ENCODE data around the gene RSBN1L.

Gene RSBN1L

GRCh38 chr7:77687747-77688144, 8.5 kb upstream of the RSBN1L start:
- FAIRE-seq (no peak), DNase-seq (ENCODE audit: insufficient read length, low spot score) (no peak)
- TF ChIP-seq CTCF (IDR thresholded peaks at IDR 0.05; ENCODE audit: insufficient read depth, missing control alignments): no peak

DNA sequence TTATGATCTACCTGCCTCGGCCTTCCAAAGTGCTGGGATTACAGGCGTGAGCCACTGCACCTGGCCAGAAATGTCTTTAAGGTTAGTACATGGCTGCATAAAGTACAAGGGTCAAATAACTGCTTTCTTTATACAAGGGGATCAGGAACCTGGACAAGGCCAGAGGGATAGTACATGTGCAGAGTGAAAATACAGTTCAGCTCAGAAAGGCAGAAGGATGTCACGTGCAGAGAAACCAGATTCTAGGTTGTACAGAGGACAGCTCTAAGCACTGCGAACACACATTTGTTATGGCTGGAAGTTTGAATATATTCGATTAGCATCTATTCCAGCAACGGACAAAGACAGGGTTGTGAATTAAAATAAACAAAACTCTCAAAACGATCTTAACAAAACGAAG, 6.0 kb upstream of the RSBN1L start:
- no peak for DNase-seq (ENCODE audit: insufficient read length, low spot score)
- FAIRE-seq: no peak
- TF ChIP-seq CTCF (IDR thresholded peaks at IDR 0.05; ENCODE audit: insufficient read depth, missing control alignments): no peak

DNA sequence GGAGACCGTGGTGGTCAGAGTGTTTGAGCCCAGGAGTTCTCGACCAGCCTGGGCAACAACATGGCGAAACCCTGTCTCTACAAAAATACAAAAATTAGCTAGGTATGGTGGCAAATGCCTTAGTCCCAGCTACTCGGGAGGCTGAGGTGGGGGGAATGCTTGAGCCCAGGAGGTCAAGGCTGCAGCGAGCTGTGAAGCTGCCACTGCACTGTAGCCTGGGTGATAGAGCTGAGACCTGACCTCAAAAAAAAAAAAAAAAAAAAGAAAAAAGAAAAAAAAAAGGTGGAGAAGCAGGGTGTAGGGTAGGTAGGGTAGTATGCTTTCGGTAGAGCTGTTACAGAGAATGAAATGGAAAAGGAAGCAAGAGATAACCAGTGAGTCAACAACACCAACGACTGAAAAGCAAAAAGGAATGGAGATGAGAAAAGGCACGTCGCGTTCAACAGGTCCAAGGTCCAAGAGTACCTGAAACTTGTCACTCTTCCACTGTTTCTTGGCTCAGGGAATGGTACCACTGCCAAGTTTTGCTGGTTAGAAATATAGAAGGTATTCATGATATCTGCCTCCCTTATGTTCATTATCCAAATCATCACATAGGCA, 4.3 kb upstream of the RSBN1L start:
- TF ChIP-seq CTCF (IDR thresholded peaks at IDR 0.05; ENCODE audit: insufficient read depth, missing control alignments): no peak
- FAIRE-seq: no peak
- DNase-seq (ENCODE audit: insufficient read length, low spot score): no peak

DNA sequence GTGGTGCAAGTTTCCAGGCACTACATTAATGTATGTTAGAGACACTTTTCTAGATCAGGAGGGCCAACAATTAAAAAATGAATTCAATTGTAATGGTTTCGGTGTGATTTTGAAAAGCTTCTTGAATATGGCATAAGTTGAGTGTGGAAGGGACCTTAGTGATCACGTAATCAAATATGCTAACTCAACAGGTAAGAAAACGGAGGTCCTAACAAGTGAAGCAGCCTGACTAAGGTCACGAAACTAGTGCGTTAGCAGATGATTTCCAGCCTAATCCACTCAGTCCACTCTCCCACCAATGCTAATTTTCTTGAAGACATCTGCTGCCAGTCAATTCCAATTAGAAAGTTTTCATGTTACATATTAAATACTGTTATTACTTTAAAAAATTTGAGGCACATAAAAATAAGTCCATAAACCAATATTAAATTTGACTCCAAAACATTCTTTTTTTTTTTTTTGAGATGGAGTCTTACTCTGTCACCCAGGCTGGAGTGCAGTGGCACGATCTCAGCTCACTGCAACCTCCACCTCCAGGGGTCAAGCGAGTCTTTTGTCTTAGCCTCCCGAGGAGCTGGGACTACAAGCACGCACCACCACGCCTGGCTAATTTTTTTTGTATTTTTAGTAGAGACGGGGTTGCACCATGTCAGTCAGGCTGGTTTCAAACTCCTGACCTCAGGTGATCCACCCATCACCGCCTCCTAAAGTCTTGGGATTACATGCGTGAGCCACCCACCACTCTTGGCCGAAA, 2.3 kb upstream of the RSBN1L start:
- no peak for TF ChIP-seq CTCF (IDR thresholded peaks at IDR 0.05; ENCODE audit: insufficient read depth, missing control alignments)
- DNase-seq (ENCODE audit: insufficient read length, low spot score): no peak
- FAIRE-seq: no peak

DNA sequence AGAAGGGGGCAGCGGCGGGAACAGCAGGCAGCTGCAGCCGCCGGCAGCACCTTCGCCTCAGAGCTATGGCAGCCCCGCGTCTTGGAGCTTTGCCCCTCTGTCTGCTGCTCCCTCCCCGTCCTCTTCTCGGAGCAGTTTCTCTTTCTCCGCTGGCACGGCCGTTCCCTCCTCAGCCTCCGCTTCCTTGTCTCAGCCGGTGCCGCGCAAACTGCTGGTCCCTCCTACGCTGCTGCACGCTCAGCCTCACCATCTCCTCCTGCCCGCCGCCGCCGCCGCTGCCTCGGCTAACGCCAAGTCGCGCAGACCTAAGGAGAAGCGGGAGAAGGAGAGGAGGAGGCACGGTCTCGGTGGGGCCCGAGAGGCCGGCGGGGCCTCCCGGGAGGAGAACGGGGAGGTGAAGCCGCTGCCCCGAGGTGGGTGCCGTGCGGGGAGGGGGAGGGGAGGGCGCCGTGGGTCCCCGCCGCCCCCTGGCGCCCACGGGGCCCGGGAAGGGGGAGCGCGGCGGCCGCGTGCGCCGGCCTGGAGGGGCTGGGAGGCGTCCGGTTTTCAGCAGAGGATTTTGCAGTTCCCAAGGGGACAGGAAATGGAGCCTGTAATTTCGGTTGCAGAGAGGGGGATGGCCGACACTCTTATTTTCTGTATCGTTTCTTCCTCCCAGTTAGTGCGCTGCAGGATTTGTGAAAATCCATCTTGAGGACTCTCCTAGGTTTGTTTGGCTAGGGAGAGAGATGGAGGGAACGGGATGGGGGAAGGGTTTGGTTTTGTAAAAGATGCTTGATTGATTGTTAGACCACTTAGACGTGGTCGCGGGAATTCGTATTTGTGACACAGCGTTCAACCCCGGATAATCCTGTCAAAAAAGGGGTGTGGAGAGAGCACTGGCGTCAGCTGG, 630 bp downstream of the RSBN1L start:
- FAIRE-seq (no peak), DNase-seq (ENCODE audit: insufficient read length, low spot score) (no peak)
- TF ChIP-seq CTCF (IDR thresholded peaks at IDR 0.05; ENCODE audit: insufficient read depth, missing control alignments): no peak

DNA sequence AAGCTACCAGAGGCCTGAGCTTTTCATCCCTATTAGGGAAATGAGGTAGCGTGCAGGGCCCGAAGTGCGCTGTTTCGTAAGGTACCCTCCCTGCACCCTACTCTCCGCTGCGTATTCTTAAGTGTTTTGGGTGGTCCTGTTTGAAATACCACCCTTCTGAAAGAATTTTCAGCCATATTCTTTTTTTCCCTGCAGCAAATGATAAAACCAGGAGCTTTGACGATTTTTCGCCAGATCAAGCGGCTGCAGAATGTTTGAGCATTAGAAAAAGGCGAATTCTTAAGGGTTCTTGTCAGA, 1.2 kb downstream of the RSBN1L start:
- TF ChIP-seq CTCF (IDR thresholded peaks at IDR 0.05; ENCODE audit: insufficient read depth, missing control alignments): no peak
- DNase-seq (ENCODE audit: insufficient read length, low spot score): peak; percentile 25
- no peak for FAIRE-seq

Data from D721Med (cell line).